ENCODE measurements around the gene USP36.

Gene USP36

GRCh38 chr17:78888941-78889518, 48.4 kb upstream of the USP36 start:
- H3K79me2 ChIP-seq (ENCODE audit: insufficient read depth, low read length), result 0 out of 2 replicates have a peak, but pooled peaks cover 4% of the 10 kb centered on the region
- H3K27me3 ChIP-seq (ENCODE audit: insufficient read depth, low read length, poor library complexity, severe bottlenecking), result no peaks in the 10 kb centered on the region
- H3K36me3 ChIP-seq (ENCODE audit: insufficient read depth, low read length), result no peaks in the 10 kb centered on the region; the same call in 1 of the 2 replicates
- H3K9me2 ChIP-seq (replicated peaks; ENCODE audit: low read depth, low read length), result no peaks in the 10 kb centered on the region
- TF ChIP-seq EZH2phosphoT487 (IDR thresholded peaks at IDR 0.05; ENCODE audit: borderline replicate concordance), result no peak
- no peak for TF ChIP-seq CTCF (conservative IDR thresholded peaks at IDR 0.05; ENCODE audit: low read length)
- no peaks in the 10 kb centered on the region for H3K4me1 ChIP-seq (ENCODE audit: insufficient read depth, low read length, poor library complexity, severe bottlenecking)
- no peak overlapping the region for H3K4me2 ChIP-seq (ENCODE audit: low read depth, low read length, poor library complexity, severe bottlenecking)
- H4K20me1 ChIP-seq (ENCODE audit: insufficient read depth, low read length, poor library complexity, severe bottlenecking), result no peaks in the 10 kb centered on the region
- no peak overlapping the region for H2AFZ ChIP-seq (ENCODE audit: low read length)
- H3K9me3 ChIP-seq (ENCODE audit: insufficient read depth, low read depth, low read length), result no peaks in the 10 kb centered on the region
- no peaks in the 10 kb centered on the region for H3F3A ChIP-seq (ENCODE audit: low read depth)
- H3K4me3 ChIP-seq (ENCODE audit: low read length, poor library complexity, severe bottlenecking), result no peak overlapping the region
- H3K9ac ChIP-seq (ENCODE audit: low read depth, low read length, poor library complexity, severe bottlenecking), result no peak overlapping the region

- H3K9ac ChIP-seq (ENCODE audit: low read depth, low read length, poor library complexity, severe bottlenecking), result no peak overlapping the region
- no peaks in the 10 kb centered on the region for H4K20me1 ChIP-seq (ENCODE audit: insufficient read depth, low read length, poor library complexity, severe bottlenecking)
- H3K4me3 ChIP-seq (ENCODE audit: low read length, poor library complexity, severe bottlenecking), result no peak overlapping the region
- no peaks in the 10 kb centered on the region for H3K27me3 ChIP-seq (ENCODE audit: insufficient read depth, low read length, poor library complexity, severe bottlenecking)
- no peak overlapping the region for H3K4me2 ChIP-seq (ENCODE audit: low read depth, low read length, poor library complexity, severe bottlenecking)
- no peak overlapping the region for H2AFZ ChIP-seq (ENCODE audit: low read length)
- no peaks in the 10 kb centered on the region for H3K9me3 ChIP-seq (ENCODE audit: insufficient read depth, low read depth, low read length)
- H3K36me3 ChIP-seq (ENCODE audit: insufficient read depth, low read length), result no peaks in the 10 kb centered on the region
- H3F3A ChIP-seq (ENCODE audit: low read depth), result no peaks in the 10 kb centered on the region
- H3K4me1 ChIP-seq (ENCODE audit: insufficient read depth, low read length, poor library complexity, severe bottlenecking), result no peaks in the 10 kb centered on the region
- TF ChIP-seq CTCF (conservative IDR thresholded peaks at IDR 0.05; ENCODE audit: low read length), result no peak
- no peak for TF ChIP-seq EZH2phosphoT487 (IDR thresholded peaks at IDR 0.05; ENCODE audit: borderline replicate concordance)
- no peaks in the 10 kb centered on the region for H3K9me2 ChIP-seq (replicated peaks; ENCODE audit: low read depth, low read length)
- no peaks in the 10 kb centered on the region for H3K79me2 ChIP-seq (ENCODE audit: insufficient read depth, low read length)
These were observed 46.3 kb upstream of the USP36 start for GRCh38 chr17:78886954-78887353.

DNA sequence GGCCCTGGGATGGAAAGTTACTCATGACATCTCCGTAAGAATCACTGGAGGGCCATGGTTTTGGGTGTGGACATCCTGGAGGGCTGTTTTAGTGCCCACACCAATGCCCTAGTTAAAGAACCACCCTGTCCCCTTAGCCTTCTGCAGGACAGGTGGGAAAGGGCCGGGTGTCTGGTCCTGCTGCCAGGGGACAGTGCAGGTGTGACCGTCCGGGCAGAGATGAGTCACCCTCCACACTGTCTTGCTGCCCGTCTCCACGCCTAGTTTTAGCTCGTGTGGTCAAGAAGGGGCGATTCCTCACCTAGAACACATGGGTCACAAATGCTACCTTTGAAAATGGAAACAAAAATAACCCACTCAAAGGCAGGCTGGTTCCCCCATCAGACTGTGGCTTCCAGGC, 45.3 kb upstream of the USP36 start:
- Histone ChIP-seq H3K36me3 (ENCODE audit: insufficient read depth, low read length) (no peaks in the 10 kb centered on the region), H3K9ac (ENCODE audit: low read depth, low read length, poor library complexity, severe bottlenecking) (no peak overlapping the region), H3K79me2 (ENCODE audit: insufficient read depth, low read length) (no peaks in the 10 kb centered on the region), H4K20me1 (ENCODE audit: insufficient read depth, low read length, poor library complexity, severe bottlenecking) (no peaks in the 10 kb centered on the region), H3K9me3 (ENCODE audit: insufficient read depth, low read depth, low read length) (no peaks in the 10 kb centered on the region), H3K4me2 (ENCODE audit: low read depth, low read length, poor library complexity, severe bottlenecking) (no peak overlapping the region), H3K4me1 (ENCODE audit: insufficient read depth, low read length, poor library complexity, severe bottlenecking) (no peaks in the 10 kb centered on the region), H3K27me3 (ENCODE audit: insufficient read depth, low read length, poor library complexity, severe bottlenecking) (no peaks in the 10 kb centered on the region), H2AFZ (ENCODE audit: low read length) (no peak overlapping the region), H3K4me3 (ENCODE audit: low read length, poor library complexity, severe bottlenecking) (no peak overlapping the region), H3F3A (ENCODE audit: low read depth) (no peaks in the 10 kb centered on the region), H3K9me2 (replicated peaks; ENCODE audit: low read depth, low read length) (no peaks in the 10 kb centered on the region)
- TF ChIP-seq CTCF (conservative IDR thresholded peaks at IDR 0.05; ENCODE audit: low read length) (no peak), EZH2phosphoT487 (IDR thresholded peaks at IDR 0.05; ENCODE audit: borderline replicate concordance) (no peak)

Data from Loucy (cell line).